Inferior parietal cortex (tissue), 1 donor: Measurements from ENCODE around the gene SLC16A5.
"Not testable (repeated sequence)": the region's sequence is repeated elsewhere in the genome, so short reads cannot be mapped to it uniquely, and the experiment has no call there.

Source experiments
- DNase-seq: peaks from one replicate; pipeline ENCODE4 v3.0.0-alpha.2; 2016; ENCODE audit errors: extremely low spot score

SLC16A5 gene

DNA sequence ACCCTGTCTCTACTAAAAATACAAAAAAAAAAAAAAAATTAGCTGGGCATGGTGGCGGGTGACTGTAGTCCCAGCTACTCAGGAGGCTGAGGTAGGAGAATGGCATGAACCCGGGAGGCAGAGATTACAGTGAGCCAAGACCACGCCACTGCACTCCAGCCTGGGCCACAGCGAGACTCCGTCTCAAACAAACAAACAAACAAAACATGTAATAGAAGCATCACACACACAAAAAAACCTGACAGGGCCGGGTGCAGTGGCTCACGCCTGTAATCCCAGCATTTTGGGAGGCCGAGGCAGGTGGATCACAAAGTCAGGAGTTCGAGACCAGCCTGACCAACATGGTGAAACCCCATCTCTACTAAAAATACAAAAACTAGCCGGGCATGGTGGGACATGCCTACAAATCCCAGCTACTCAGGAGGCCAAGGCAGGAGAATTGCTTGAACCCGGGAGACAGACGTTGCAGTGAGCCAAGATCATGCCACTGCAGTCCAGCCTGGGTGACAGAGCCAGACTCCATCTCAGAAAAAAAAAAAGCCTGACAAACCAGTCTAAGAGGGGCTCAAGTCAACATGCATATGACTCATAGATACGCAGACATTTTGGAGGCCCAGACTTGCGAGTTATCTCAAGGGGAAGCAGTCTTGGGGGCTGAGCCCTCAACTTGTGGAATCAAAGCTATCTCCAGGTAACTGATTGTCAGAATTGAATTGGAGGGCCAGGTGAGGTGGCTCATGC, 46.0 kb downstream of the SLC16A5 start:
- DNase-seq: not testable (repeated sequence)

DNA sequence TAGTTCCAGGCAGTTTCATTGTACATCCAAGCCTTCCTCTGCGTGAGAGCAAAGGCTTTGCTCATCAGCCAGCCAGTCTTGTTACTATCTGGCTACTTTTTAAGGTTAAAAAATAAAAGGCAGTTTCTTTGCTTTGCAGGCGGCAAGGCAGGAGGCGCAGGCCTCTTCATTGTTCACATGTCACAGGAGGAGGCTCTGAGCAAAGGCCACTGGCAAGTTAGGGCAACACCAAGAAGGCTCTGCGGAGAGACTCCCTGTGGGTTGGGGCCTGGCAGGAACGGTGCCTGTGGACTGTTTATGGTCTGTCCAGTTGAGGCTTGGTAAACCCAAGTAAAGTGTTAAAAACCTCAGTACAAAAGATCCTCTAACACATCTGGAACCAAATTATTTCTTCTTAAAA, 47.7 kb downstream of the SLC16A5 start:
- DNase-seq: no peak

DNA sequence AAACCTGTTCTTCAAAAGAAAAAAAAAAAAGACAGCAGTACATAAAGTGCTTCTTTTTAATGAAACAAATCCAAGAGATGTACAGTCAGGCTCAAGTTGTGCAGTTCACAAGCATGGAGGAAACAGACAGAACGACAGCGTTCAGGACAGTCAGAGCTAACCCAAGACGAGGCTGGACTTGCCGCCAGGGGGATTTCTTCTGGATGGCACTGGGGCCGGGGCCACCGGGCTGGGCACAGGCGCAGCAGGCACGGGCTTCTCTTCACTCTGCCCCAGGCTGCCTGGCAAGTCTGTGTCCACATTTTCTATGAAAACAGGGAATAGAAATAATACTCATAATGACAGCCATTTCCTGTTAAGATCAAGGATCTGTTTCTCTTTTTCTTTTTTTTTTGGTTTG, 48.2 kb downstream of the SLC16A5 start:
- no peak for DNase-seq

DNA sequence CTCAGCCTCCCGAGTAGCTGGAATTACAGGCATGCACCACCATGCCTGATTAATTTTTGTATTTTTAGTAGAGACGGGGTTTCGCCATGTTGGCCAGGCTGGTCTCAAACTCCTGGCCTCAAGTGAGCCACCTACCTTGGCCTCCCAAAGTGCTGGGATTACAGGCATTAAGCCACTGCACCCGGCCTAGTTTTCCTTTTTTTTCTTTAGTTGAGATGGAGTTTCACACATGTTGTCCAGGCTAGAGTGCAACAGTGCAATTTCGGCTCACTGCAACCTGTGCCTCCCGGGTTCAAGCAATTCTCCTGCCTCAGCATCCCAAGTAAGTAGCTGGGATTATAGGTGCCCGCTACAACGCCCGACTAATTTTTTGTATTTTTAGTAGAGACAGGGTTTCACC, 50.0 kb downstream of the SLC16A5 start:
- not testable (repeated sequence) for DNase-seq

DNA sequence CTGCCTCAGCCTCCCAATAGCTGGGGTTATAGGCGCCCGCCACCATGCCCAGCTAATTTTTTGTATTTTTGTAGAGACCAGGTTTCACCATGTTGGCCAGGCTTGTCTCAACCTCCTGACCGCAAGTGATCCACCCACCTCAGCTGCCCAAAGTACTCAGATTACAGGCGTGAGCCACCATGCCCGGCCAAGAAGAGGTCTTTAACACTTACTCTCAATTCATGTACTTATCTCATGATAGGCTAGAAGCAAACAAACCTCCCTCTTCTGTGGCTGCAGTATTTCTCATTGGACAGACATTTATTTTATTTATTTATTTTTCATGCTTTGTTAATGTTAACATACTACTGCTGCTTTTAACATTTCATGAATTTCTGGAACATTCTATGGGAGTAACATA, 50.8 kb downstream of the SLC16A5 start:
- DNase-seq: no peak

DNA sequence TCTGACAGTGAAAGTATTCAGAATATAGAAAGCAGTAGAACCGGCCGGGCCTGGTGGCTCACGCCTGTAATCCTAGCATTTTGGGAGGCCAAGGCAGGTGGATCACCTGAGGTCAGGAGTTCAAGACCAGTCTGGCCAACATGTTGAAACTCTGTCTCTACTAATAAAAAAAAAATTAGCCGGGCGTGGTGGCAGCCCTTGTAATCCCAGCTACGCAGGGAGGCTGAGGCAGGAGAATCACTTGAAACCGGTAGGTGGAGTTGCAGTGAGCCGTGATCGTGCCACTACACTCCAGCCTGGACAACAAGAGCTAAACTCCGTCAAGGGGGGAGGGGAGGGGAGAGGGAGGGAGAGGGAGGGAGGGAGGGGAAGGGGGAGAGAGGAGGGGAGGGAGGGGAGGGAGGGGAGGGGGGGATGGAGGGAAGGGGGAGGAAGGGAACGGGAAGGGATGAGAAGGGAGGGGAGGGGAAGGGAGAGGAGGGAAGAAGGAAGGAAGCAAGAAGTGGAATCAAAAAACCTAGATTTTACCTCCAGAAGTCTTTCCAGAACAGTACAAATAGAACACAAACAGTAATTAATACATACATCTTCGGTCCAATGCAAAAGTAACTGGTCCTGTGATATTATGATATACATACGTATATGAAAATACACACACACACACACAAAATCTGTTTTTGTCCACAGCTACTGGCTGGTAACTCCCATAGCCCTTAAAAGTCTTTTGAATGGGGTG, 54.6 kb downstream of the SLC16A5 start:
- DNase-seq: no peak

DNA sequence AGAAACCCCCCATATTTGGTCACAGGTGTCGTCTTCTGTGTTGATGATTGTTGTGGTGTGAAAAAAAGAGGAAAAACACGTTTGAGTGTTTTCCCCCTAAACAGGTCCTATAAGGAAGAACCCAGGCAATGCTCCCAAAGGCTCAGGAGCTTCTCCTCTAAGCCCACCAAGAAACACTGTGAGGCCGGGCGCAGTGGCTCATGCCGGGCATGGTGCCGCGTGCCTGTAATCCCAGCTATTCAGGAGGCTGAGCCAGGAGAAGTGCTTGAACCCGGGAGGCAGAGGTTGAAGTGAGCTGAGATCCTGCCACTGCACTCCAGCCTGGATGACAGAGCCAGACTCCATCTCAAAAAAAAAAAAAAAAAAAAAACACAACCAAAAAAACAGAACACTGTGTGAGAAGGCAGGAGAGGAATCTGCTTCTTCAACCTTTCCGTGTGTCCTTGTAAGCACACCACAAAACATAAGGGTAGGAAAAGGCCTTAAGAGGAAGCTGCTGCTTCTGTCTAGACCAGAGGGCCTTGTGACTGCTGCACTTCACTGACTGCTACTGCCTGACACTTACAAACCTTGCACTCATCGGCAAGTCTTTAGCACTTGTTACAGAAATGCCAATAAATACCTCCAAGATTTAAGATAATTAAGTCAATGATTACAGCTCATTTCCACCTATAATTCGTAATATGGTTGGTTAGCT, 57.2 kb downstream of the SLC16A5 start:
- DNase-seq: no peak

DNA sequence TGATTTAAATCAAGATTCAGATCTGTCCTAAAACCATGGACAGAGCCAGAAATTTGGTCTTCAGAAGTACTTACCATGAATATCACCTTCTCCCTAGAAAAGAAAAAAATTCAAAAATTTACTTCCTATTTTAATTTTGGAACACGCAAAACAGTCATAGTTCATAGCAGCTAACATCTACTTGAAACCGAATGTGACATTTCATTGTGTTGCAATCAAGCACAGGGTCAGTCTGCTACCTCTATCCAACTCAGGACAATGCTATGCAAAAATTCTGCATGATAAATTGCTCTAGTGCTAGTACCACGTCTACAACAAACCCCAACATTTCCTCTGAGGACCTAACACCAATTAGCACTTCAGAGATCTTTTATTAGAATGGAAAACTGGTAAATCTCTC, 58.8 kb downstream of the SLC16A5 start:
- DNase-seq: no peak

DNA sequence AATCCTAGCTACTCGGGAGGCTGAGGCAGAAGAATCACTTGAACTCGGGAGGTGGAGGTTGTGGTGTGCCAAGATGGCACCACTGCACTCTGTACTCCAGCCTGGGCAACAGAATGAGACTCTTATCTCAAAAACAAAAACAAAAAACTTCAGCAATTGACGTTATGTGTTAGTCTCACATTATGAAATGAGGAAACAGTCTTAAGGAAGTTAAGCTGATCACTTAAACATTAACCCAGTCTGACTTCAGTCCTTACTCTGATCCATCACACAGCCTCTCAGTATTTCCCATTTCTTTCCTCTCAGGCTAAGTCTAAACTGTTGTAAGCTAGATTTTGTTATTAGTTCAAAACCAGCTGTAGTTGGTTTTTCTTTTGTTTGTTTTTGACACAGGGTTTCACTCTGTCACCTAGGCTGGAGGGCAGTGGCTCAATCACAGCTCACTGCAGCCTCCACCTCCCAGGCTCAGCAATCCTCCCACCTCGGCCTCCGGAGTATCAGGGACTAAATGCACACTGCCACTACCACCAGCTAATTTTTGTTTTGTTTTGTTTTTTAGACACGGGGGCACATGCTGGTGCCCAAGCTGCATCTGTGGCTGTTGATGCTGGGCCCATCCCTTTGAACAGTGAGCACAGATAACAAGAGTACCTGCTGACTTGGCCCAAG, 60.3 kb downstream of the SLC16A5 start:
- DNase-seq: no peak

DNA sequence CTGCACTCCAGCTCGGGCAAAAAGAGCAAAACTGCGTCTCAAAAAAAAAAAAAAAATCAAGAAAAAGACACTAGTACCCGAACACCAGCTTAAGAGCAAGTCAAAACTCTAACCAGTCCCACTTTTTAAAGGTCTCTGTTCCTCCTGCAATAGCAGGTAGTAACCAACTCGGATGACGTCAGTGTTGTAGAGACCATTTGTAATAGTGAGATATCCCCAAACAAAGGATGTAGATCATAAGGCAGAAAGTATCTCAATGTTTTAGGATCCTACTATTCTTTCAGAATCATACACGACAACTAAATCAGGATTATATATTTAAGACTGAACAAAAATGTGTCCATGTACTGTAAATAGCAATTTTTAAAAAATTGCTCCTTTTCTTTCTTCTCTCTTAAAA, 64.2 kb downstream of the SLC16A5 start:
- no peak for DNase-seq

DNA sequence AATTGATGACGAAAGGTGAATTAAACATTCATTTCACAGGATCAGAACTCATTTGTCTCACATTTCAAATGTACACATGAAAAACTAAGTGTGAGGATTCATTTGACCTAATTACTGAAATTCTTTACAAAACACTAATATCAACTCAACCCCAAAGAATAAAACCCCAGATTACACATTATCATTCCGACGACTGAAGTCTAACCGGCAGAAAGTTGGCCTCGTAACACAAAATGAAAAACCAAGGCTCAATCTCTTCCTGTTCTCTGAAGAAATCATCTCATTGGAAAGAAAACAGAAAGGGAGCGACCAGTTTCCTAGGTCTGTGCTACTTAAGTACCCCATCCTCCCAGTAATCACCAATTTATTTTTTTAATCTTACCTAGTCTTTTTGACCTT, 64.8 kb downstream of the SLC16A5 start:
- DNase-seq: no peak

DNA sequence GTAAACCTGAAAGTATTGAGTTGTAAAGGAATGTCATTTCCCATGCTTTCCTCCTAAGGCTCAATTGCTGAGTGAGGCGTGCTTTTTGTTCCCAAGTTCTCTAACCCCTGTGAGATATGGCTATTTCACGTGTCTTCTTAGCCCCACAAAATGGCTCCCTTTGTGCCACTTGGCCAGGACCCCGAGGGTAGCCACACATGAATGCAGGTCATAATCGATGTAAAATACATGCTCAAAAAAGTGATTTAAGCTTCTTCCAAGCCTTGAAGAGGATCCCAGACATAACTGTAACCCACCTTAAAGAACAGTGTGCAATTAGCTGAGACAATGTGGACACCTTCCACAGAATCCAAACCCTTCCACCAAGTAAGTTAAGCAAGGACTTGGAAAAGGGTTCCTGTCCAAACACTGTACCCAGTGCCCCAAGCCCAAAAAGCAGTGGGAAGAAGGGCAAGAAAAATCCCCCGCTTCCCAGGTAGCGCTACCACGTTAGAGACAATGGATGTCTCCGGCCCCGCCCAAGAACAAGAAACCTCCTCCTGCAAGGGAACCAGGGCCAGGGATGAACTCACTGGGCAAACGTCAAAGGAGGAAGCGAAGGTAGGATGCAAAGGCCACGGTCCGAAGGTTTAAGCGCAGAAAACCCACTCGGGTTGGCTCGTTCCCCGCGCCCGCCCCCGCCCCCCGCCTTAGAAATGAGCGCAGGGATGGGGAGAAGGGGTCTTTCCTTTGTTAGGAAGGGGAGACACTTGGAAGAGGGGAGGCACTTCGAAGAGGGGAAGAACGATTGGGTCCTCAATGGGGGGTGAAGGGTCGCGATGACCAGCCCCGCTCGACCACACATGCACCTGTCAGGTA, 65.4 kb downstream of the SLC16A5 start:
- DNase-seq: no peak

DNA sequence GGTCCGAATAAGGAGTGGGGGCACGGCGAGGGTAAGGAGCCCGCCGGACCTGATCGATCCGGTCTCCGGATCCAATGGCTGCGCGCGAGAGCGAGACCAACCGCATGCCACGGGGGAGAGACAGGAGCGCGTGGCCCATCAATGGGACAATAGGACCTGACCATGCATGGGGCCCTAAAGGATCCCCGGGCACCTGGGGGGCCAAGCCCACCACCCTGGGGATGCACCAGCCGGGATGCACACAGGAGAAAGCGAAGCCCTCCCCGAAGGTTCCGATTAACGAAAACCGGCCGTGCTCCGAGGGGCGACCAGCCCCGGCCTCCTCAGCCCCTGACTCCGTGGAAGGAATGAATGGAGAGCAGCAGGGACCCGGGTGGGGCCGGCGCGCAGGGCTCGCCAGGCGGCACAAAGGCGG, 66.0 kb downstream of the SLC16A5 start:
- no peak for DNase-seq

DNA sequence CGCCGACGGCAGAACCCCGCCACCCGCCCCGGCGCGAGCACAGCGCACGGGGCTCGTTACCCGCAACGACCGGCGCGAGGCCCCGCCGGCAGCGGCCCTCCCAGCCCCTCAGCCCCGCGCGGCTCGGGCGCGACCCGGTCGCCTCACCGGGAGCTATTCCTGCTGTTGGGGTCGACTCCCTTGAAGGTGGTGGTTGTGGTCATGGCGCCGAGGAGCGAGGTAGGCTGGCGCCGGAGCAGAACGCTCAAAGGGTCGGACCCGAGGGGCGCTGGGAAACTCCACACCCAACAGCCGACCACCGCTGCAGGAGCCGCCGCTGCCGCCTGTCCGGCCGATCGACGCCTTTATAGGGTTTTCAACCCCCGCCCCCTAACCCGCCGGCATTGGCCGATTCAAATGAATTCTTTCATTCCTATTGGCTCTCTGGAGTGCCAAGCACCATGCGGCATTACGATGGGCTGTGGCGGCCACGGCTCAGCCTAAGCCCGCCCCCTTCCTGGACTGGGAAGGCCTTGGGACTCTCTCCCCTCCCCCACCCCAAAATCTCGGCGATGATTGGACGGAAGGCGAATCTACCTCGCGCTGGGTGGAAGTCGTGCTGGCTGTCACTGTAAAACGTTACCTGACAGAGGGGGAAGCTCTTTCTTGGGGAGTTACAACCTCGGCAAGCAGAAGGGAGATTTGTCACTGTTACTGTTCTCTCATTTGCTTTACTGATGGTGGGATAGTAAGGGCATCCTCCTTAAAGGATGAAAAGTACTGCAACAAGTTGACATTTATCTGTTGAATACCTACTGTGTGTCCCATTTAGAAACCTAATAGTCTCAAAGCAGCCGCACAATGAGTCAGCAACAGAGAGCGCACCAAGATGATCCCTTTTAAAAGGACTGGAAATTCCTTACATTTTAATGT, 66.7 kb downstream of the SLC16A5 start, which contains the start of gene JPT1:
Gene JPT1, minus strand, starts transcription at position 318 of the 912 bp plus-strand sequence. Its CDS starts 115 bp downstream, at position 203.
- DNase-seq: peak; percentile 98

DNA sequence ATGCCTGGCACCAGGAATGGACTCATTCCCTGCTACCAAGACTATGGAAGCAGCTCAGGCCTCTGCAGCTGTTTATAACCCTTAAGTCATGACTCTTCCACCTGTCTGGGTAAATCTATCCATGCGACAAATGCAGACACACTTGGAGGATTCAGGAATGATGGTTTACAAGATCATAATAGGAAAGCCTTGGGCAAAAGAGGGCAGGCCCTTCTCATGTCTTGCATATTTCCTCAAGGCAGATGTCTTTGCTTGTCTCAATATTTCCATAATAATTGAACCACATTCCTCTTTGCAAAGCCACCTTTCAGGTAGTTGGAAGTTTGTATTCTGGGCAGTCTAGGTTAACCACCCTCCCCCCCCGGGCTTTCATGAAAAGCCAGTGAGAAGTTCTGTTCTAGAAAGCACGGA, 67.4 kb downstream of the SLC16A5 start:
- DNase-seq: no peak
